ENCODE results near the gene BTBD7.

Gene BTBD7

DNA sequence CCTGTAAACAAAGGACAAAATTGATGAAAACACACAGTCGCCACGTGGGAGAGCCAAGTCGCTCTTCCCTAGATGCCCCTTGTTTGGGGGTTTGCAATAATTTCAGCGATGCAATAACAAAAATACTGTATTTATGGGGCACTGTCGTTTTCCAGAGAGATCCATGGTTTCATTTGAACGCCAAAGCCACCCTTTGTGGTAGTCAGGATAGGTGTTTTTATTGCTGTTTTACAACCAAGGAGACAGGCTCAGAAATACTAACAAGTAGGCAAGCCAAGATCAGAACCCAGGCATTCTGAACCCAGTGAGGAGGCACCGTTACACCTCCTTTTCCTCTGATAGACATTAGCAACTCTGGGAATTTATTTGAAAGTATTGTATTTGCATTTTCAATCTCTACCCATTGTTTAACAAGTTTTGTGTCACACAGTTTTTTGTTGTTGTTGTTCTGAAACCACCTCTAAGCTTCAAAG is 831 bp upstream of the BTBD7 start:
- no peaks in the 10 kb centered on the region for H3K27me3 Mint-ChIP-seq

DNA sequence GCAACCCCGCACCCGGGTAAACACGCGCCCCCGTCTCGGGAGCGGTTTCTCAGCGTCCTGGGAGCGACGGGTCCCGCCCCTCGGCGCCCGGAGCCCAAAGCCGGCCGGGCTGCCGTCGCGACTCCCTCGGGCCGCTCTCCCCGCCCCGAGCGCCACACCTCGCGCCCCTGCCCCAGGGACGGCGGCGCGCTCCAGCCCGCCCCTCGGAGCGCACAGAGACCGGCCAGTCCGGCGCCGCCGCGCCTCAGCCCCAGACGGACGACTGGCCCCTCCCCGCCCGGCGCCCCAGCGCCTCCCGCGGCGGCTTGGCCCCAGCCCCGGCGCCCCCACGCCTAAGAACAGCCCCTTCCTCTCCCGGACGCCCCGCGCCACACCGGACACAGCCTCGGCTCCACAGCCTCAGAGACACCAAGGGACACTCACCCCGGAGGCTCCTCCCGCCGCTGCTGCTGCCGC is 411 bp downstream of the BTBD7 start:
- H3K9me3 Mint-ChIP-seq (ENCODE audit: low read depth), result no peaks in the 10 kb centered on the region
- H3K27me3 Mint-ChIP-seq, result no peaks in the 10 kb centered on the region
- H3K4me3 Mint-ChIP-seq, result peak overlapping the region; percentile 93
- H3K4me1 Mint-ChIP-seq (ENCODE audit: low read depth), result peaks cover 61% of the 10 kb centered on the region
- no peak overlapping the region for H3K27ac Mint-ChIP-seq
- H3K36me3 Mint-ChIP-seq, result peaks cover 2% of the 10 kb centered on the region

More for the DNA sequence above, 831 bp upstream of the BTBD7 start:
- Mint-ChIP-seq H3K4me3 (peak overlapping the region; percentile 92), H3K9me3 (ENCODE audit: low read depth) (no peaks in the 10 kb centered on the region), H3K36me3 (peaks cover 2% of the 10 kb centered on the region), H3K4me1 (ENCODE audit: low read depth) (peaks cover 50% of the 10 kb centered on the region), H3K27ac (peak overlapping the region; percentile 90)

DNA sequence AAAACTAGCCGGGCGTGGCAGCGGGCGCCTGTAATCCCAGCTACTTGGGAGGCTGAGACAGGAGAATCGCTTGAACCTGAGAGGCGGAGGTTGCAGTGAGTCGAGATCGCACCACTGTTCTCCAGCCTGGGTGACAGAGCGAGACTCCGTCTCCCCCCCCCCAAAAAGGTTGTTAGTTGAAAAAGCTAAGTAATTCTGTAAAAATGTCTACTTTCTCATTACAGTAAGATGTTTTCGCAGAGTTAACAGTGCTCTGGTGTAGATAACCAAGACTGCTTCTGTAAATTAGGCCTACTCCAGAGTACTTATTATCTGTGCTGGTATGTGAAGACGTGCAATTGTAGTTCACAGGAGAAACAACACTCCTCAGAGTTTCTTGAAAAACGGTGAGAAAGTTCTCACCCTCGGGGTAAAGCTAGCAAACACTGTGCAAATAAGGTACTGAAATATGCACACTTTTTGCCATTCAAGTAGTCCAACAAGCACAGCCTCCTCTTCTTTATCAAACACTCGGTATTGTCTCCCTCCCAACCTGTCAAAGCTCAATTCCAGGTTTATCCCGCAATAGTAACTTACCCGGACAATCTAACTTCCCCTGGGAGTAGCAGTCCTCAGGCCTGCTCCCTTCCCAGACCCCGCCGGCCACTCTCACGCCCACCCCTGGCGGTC is 974 bp downstream of the BTBD7 start:
- H3K4me3 Mint-ChIP-seq, result peak overlapping the region; percentile 93
- no peaks in the 10 kb centered on the region for H3K27me3 Mint-ChIP-seq
- peaks cover 64% of the 10 kb centered on the region for H3K4me1 Mint-ChIP-seq (ENCODE audit: low read depth)
- peak overlapping the region; percentile 88 for H3K27ac Mint-ChIP-seq
- no peaks in the 10 kb centered on the region for H3K9me3 Mint-ChIP-seq (ENCODE audit: low read depth)
- H3K36me3 Mint-ChIP-seq, result peaks cover 2% of the 10 kb centered on the region

DNA sequence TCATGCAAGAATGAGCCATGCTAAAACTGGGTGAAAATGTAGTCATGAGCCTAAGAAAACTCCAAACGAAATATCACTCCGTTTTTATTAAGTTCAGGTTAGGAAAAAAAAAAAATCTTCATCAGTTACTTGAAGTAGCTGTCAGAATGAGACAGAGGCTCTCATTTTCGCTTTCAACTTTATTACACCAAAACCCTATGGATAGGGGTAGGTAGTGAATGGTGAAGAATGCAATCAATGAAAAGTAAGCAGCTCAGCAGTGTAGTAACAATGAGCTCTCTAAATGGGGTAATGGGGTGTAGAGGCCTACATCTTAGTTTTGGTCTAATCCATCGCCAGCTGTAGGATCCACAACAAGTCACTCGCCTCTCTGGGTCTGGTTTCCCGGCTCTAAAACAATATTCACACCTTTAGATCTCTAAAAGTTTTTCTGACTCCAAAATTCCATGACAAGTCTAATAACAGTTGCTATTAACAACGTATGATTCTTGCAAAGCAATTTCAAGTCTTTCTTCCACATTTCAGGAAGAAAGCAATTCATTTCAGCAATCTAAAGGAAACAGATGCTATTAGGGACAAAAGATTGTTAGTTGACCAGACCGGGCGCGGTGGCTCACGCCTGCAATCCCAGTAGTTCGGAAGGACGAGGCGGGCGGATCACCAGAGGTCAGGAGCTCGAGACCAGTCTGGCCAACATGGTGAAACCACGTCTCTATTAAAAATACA is 1.7 kb downstream of the BTBD7 start:
- peak overlapping the region; percentile 41 for H3K27ac Mint-ChIP-seq
- peak overlapping the region; percentile 93 for H3K4me3 Mint-ChIP-seq
- H3K9me3 Mint-ChIP-seq (ENCODE audit: low read depth), result no peaks in the 10 kb centered on the region
- H3K4me1 Mint-ChIP-seq (ENCODE audit: low read depth), result peaks cover 68% of the 10 kb centered on the region
- H3K36me3 Mint-ChIP-seq, result peaks cover 2% of the 10 kb centered on the region
- no peaks in the 10 kb centered on the region for H3K27me3 Mint-ChIP-seq

DNA sequence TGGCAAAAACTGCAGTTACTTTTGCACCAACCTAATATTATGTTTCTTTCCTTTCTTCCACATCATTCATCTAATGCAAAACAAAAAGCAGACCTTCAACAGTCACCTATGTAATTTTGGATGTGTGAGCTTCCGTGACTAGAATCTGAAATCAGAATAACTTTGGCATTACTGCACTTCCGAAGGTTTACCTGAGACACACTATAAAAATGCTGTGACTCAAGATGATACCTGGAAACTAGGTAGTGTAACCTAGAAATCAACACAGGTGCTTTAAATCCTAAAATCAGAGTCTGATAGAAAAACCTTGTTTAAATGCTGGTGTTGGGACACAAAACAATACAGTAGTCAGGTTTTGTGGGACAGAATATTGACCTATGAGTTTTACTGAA is 2.2 kb downstream of the BTBD7 start:
- Mint-ChIP-seq H3K36me3 (peaks cover 2% of the 10 kb centered on the region), H3K4me3 (peak overlapping the region; percentile 93), H3K4me1 (ENCODE audit: low read depth) (peaks cover 67% of the 10 kb centered on the region), H3K9me3 (ENCODE audit: low read depth) (no peaks in the 10 kb centered on the region), H3K27me3 (no peaks in the 10 kb centered on the region), H3K27ac (no peak overlapping the region)

DNA sequence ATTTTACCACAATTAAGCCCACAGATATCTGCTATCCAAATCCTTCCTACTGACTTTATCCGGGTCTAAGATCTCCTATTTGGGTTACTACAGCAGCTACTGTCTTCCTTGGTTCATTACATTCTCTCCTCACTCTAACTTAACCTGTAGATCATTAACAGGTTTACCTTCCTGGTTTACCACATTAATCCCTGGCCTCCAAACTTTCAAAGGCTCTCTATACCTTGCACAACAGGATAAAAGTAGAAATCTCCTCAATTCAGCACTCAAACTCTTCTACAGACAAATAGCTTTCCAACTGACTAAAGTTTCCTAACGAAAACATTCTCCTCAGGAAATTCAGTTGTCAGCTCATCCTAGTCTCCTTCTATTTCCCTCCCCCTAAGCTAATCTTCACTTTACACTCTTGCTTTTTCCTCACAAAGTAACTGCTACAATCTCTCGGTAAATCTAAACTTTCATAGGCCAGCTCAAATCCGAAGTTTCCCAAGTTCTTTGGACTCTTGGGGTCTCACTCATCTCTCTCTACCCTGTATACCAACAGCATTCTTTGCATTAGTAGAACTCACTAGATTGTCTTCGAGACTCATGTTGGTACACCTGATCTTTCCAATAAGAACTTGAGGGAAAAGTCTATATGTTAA is 2.7 kb downstream of the BTBD7 start:
- H3K9me3 Mint-ChIP-seq (ENCODE audit: low read depth), result no peaks in the 10 kb centered on the region
- no peaks in the 10 kb centered on the region for H3K27me3 Mint-ChIP-seq
- H3K36me3 Mint-ChIP-seq, result peaks cover 2% of the 10 kb centered on the region
- H3K4me1 Mint-ChIP-seq (ENCODE audit: low read depth), result peaks cover 68% of the 10 kb centered on the region
- peak overlapping the region; percentile 93 for H3K4me3 Mint-ChIP-seq
- no peak overlapping the region for H3K27ac Mint-ChIP-seq

DNA sequence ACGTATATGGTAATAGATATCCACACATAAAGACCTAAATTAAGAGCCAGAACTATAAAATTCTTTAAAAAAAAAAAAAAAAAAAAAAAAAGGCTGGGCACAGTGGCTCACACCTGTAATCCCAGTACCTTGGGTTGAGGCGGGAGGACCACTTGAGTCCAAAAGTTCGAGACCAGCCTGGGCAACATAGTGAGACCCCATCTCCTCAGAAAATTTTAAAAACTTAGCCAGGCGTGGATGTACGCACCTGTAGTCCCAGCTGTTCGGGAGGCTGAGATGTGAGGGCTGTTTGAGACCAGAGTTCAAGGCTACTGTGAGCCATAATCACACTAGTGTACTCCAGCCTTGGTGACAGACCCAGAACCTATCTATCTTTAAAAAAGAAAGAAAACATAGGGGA is 4.3 kb downstream of the BTBD7 start:
- H3K27ac Mint-ChIP-seq, result no peak overlapping the region
- peaks cover 64% of the 10 kb centered on the region for H3K4me1 Mint-ChIP-seq (ENCODE audit: low read depth)
- H3K4me3 Mint-ChIP-seq, result no peak overlapping the region
- H3K36me3 Mint-ChIP-seq, result peaks cover 12% of the 10 kb centered on the region
- no peaks in the 10 kb centered on the region for H3K9me3 Mint-ChIP-seq (ENCODE audit: low read depth)
- H3K27me3 Mint-ChIP-seq, result no peaks in the 10 kb centered on the region

DNA sequence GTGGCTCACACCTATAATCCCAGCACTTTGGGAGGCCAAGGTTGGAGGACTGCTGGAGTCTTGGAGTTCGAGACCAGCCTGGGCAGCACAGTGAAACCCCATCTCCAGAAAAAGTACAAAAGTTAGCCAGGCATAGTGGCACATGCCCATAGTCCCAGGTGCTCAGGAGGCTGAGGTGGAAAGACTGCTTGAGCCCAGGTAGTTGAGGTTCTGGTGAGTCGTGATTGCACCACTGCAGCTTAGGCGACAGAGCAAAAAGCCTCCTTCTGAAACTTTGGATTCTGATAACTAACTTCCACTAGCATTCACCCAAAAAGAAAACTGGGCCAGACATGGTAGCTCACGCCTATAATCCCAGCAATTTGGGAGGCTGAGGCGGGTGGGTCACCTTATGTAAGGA is 6.6 kb downstream of the BTBD7 start:
- H3K4me1 Mint-ChIP-seq (ENCODE audit: low read depth), result peaks cover 67% of the 10 kb centered on the region
- H3K27me3 Mint-ChIP-seq, result no peaks in the 10 kb centered on the region
- H3K27ac Mint-ChIP-seq, result no peak overlapping the region
- H3K36me3 Mint-ChIP-seq, result peaks cover 20% of the 10 kb centered on the region
- no peaks in the 10 kb centered on the region for H3K9me3 Mint-ChIP-seq (ENCODE audit: low read depth)
- H3K4me3 Mint-ChIP-seq, result no peak overlapping the region

DNA sequence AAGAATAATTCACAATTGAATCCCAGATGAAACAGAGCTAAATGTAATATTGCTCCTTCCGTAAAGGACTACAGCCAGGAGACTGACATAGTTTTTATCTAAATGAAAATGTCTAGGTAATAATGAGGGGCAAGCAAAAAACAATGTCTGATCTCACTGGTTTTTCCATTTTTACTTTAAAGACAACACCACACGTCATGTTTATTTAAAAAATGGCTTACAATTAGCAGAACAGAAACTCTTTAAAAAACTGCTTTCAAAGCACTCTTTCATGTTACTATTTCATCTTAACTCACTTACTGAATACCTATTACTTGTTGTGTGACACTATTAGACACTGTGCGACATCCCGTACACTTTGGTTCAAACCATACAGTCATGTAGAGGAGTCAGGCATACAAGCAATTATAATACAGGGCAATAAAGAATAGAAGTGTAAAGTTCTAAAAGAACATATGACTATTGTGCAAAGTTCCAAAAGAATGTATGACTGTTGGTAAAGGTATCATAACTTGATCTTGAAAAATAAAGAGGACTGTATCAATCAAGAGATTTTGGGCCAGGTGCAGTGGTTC is 9.1 kb downstream of the BTBD7 start:
- Mint-ChIP-seq H3K27me3 (no peaks in the 10 kb centered on the region), H3K9me3 (ENCODE audit: low read depth) (no peaks in the 10 kb centered on the region), H3K27ac (no peak overlapping the region), H3K4me3 (no peak overlapping the region), H3K36me3 (peaks cover 18% of the 10 kb centered on the region), H3K4me1 (ENCODE audit: low read depth) (peaks cover 64% of the 10 kb centered on the region)

DNA sequence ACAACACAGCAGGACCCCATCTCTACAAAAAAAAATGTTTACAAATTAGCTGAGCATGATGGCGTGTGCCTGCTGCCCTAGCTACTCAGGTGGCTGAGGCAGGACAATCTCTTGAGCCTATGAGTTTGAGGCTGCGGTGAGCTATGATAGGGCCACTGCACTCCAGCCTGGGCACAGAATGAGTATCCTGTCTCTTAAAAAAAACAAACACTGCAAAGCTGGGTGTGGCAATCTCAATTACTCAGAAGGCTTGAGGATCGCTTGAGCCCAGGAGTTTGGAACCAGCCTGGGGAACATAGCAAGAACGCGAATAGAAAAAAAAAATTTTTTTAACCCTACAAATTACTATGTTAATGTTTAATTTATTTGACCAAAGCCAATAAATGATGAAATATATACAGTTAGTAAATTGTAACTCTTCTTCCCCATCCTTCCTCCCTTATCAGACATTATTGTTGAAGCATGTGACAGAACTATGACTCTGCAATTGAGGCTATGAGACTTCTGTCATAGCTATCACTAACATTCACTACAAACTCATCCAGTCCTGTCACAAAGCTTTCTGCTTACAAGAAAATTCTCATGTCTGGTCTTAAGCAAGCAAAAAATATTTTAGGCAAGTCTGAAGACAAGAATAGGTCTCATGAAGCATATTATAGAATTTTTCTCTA is 9.8 kb downstream of the BTBD7 start:
- H3K4me1 Mint-ChIP-seq (ENCODE audit: low read depth), result peaks cover 64% of the 10 kb centered on the region
- no peaks in the 10 kb centered on the region for H3K9me3 Mint-ChIP-seq (ENCODE audit: low read depth)
- no peak overlapping the region for H3K4me3 Mint-ChIP-seq
- H3K27me3 Mint-ChIP-seq, result no peaks in the 10 kb centered on the region
- H3K36me3 Mint-ChIP-seq, result peaks cover 18% of the 10 kb centered on the region
- no peak overlapping the region for H3K27ac Mint-ChIP-seq

DNA sequence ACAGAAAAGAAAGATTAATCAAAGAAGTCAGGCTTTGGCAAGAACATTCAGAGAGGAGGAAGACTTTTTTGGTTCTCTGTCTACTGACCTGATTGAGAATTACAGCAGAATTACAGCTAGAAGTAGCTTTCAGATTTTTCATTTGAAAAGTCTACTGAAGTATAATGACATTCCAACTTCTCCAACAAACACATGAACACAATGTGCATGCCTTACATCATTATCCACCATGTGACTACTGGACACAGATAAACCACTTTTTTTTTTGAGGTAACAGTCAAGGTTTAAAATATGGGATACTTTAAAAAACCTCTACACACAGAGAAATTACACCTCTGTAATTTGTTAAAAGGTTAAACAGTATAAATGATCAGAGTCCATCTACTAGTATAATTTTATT is 12.3 kb downstream of the BTBD7 start:
- H3K4me3 Mint-ChIP-seq, result no peak overlapping the region
- H3K9me3 Mint-ChIP-seq (ENCODE audit: low read depth), result no peaks in the 10 kb centered on the region
- peaks cover 52% of the 10 kb centered on the region for H3K4me1 Mint-ChIP-seq (ENCODE audit: low read depth)
- H3K27me3 Mint-ChIP-seq, result no peaks in the 10 kb centered on the region
- no peak overlapping the region for H3K27ac Mint-ChIP-seq
- peaks cover 29% of the 10 kb centered on the region for H3K36me3 Mint-ChIP-seq

DNA sequence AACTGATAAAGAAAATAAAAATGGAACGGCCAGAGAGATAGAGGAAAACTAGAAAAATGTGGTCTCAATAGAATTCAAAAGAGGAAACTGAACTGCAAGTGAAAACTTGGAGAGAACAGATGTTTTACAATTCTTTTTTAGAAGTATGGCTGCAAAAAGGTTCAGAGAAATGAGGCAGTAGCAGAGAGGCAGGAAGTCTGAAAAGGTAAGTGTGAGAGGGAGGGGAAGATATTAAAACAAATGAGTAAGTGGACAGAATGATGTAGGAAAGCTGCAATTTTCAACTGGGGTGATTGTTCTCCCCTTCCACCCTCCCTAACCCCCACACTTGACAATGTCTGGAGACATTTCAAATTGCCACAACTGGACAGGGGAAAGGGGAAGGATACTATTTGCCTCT is 12.9 kb downstream of the BTBD7 start:
- H3K36me3 Mint-ChIP-seq, result peaks cover 29% of the 10 kb centered on the region
- H3K27ac Mint-ChIP-seq, result no peak overlapping the region
- peaks cover 51% of the 10 kb centered on the region for H3K4me1 Mint-ChIP-seq (ENCODE audit: low read depth)
- no peaks in the 10 kb centered on the region for H3K27me3 Mint-ChIP-seq
- peak overlapping the region; percentile 28 for H3K4me3 Mint-ChIP-seq
- no peaks in the 10 kb centered on the region for H3K9me3 Mint-ChIP-seq (ENCODE audit: low read depth)

DNA sequence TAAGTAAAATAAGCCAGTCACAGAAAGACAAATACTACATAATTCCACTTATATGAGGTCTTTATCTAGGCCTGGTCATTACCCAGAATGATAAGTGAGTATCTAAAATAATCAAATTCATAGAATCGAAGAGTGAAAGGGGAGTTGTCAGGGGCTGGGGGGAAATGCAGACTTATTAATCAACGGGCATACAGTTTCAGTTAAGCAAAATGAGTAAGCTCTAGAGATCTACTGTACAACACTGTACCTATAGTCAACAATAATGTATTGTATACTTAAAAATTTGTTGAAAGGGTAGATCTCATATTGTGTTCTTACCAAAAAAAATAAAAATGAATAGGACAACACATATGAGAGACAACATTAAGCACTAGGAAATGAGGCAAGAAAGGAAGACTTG is 13.3 kb downstream of the BTBD7 start:
- H3K27ac Mint-ChIP-seq, result no peak overlapping the region
- H3K27me3 Mint-ChIP-seq, result no peaks in the 10 kb centered on the region
- peaks cover 25% of the 10 kb centered on the region for H3K36me3 Mint-ChIP-seq
- no peaks in the 10 kb centered on the region for H3K9me3 Mint-ChIP-seq (ENCODE audit: low read depth)
- H3K4me1 Mint-ChIP-seq (ENCODE audit: low read depth), result peaks cover 47% of the 10 kb centered on the region
- peak overlapping the region; percentile 28 for H3K4me3 Mint-ChIP-seq

DNA sequence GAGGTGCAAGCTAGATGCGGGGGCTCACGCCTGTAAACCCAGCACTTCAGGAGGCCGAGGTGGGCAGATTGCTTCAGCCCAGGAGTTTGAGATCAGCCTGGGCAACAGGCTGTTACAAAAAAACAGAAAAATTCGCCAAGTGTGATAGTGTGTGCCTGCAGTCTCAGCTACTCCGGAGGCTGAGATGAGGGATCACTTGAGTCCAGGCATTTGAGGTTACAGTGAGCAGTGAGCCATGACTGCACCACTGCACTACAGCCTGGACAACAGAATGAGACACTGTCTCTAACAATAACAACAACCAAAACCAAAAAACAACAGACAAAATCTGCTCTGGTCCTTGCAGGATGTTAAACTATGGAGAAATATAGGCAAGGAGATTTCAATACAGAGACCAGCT is 13.9 kb downstream of the BTBD7 start:
- Mint-ChIP-seq H3K27me3 (no peaks in the 10 kb centered on the region), H3K4me3 (no peak overlapping the region), H3K27ac (no peak overlapping the region), H3K36me3 (peaks cover 23% of the 10 kb centered on the region), H3K9me3 (ENCODE audit: low read depth) (no peaks in the 10 kb centered on the region), H3K4me1 (ENCODE audit: low read depth) (peaks cover 46% of the 10 kb centered on the region)

All from activated naive CD8-positive, alpha-beta T cell (primary cell).